ENCODE data around the gene SPRR4.

GRCh38 chr1:152959801-152960451 is 10.5 kb upstream of the SPRR4 start:
- no peak for TF ChIP-seq CTCF (IDR thresholded peaks at IDR 0.05; ENCODE audit: low read length)
- no peak for TF ChIP-seq EZH2 (optimal IDR thresholded peaks at IDR 0.05; ENCODE audit: low read depth, low read length)

All from MM.1S (cell line).